ENCODE measurements around the gene CYP19A1. TPM values are rescaled to one million over a fixed set of nuclear protein-coding genes. Genes with fewer than 3 reads are reported as not detected.

CYP19A1 gene
- total RNA-seq, 1 donor from 2014 or later = not detected

DNA sequence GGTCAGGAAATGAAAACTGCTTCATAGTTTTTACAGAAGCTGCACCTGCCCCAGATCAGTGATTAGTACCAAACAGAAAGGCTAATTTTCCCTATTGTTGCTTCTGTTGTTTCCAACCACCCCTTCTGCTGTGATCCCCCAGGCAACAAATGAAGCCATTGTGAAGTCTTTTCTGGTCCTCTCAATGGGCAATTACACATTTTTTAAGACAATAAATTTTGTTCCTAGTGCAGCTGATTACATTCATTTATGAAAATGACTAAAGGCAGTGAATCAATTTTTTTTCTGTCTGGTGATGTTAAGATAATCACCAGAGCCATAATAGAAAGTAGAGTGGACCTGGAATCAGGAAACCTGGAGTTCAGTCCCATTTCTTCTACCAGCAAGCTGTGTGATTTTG is 35.7 kb upstream of the CYP19A1 start:
- Histone ChIP-seq H3K4me3 (ENCODE audit: low read depth, low read length) (no peak overlapping the region), H3K27me3 (ENCODE audit: control insufficient read depth, insufficient read depth, low read length) (no peaks in the 10 kb centered on the region), H3K36me3 (ENCODE audit: control insufficient read depth, insufficient read depth, low read length) (no peaks in the 10 kb centered on the region)
- no peak for DNase-seq (ENCODE audit: low read depth)
- TF ChIP-seq, protein P1, sequence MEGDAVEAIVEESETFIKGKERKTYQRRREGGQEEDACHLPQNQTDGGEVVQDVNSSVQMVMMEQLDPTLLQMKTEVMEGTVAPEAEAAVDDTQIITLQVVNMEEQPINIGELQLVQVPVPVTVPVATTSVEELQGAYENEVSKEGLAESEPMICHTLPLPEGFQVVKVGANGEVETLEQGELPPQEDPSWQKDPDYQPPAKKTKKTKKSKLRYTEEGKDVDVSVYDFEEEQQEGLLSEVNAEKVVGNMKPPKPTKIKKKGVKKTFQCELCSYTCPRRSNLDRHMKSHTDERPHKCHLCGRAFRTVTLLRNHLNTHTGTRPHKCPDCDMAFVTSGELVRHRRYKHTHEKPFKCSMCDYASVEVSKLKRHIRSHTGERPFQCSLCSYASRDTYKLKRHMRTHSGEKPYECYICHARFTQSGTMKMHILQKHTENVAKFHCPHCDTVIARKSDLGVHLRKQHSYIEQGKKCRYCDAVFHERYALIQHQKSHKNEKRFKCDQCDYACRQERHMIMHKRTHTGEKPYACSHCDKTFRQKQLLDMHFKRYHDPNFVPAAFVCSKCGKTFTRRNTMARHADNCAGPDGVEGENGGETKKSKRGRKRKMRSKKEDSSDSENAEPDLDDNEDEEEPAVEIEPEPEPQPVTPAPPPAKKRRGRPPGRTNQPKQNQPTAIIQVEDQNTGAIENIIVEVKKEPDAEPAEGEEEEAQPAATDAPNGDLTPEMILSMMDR (IDR thresholded peaks at IDR 0.05; ENCODE audit: insufficient read depth, low read length, poor library complexity, severe bottlenecking) = no peak

DNA sequence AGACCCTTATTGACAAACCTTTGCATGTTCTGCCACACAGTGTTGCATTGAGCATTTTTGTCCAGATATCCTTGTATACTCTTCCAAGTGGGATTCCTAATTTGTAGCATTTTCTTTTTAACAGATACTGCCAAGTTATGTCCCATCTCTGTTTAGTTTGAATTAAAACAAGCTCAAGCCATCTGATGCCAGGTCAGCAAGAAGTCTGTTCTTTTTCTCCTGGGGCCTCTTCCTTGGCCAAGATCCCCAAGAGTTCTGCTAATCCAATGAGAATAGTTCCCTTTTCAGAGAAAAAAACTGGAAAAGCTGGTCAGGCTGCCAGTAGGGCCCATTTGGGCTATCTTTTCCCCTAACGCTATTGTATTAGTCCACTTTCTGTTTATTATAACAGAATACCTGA is 32.9 kb upstream of the CYP19A1 start:
- no peaks in the 10 kb centered on the region for H3K27me3 ChIP-seq (ENCODE audit: control insufficient read depth, insufficient read depth, low read length)
- H3K36me3 ChIP-seq (ENCODE audit: control insufficient read depth, insufficient read depth, low read length) = no peaks in the 10 kb centered on the region
- H3K4me3 ChIP-seq (ENCODE audit: low read depth, low read length) = no peak overlapping the region
- TF ChIP-seq, protein P1 (IDR thresholded peaks at IDR 0.05; ENCODE audit: insufficient read depth, low read length, poor library complexity, severe bottlenecking) = no peak
- no peak for DNase-seq (ENCODE audit: low read depth)

DNA sequence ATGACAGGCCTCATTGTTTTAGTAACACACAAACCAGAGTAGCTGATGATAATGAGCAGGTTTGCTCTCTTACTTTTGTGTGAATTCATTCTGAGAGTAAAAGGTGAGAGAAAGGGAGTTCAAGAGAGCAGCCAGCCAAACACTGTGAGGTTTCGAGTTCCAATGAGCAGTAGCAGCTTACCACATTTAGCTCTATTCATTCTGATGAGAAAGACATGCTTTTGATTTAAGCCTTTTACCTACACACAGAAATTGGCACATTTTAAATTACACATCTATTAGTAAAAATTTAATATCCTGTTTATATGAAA is 31.0 kb upstream of the CYP19A1 start:
- Histone ChIP-seq H3K4me3 (ENCODE audit: low read depth, low read length) (no peak overlapping the region), H3K36me3 (ENCODE audit: control insufficient read depth, insufficient read depth, low read length) (no peaks in the 10 kb centered on the region), H3K27me3 (ENCODE audit: control insufficient read depth, insufficient read depth, low read length) (no peaks in the 10 kb centered on the region)
- TF ChIP-seq, protein P1 (IDR thresholded peaks at IDR 0.05; ENCODE audit: insufficient read depth, low read length, poor library complexity, severe bottlenecking) = no peak
- no peak for DNase-seq (ENCODE audit: low read depth)

GRCh38 chr15:51368751-51369450 is 30.5 kb upstream of the CYP19A1 start:
- no peak for DNase-seq (ENCODE audit: low read depth)

DNA sequence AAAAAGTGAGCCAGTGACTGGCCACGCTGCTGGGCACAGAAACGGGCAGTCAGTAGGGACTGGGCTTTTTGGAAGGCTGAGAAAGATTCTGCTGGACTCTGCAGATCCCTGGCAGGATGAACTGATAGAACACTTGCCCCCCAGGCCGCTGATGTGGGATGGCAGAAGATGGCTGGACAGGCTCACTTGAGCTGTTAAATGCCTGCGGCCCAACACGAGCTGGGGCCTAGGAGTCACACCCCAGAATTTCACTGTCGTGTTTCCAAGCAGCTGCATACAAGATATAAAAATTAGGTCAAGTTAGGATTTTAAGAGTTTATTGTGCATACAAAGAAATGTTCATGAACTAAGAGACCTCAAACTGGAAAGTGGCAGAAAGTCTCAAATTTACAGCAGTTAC is 29.9 kb upstream of the CYP19A1 start:
- Histone ChIP-seq H3K4me3 (ENCODE audit: low read depth, low read length) (no peak overlapping the region), H3K27me3 (ENCODE audit: control insufficient read depth, insufficient read depth, low read length) (no peaks in the 10 kb centered on the region), H3K36me3 (ENCODE audit: control insufficient read depth, insufficient read depth, low read length) (no peaks in the 10 kb centered on the region)
- DNase-seq (ENCODE audit: low read depth) = no peak
- TF ChIP-seq, protein P1 (IDR thresholded peaks at IDR 0.05; ENCODE audit: insufficient read depth, low read length, poor library complexity, severe bottlenecking) = no peak

More at GRCh38 chr15:51368751-51369450, 30.5 kb upstream of the CYP19A1 start:
- Histone ChIP-seq H3K27me3 (ENCODE audit: control insufficient read depth, insufficient read depth, low read length) (no peaks in the 10 kb centered on the region), H3K36me3 (ENCODE audit: control insufficient read depth, insufficient read depth, low read length) (no peaks in the 10 kb centered on the region), H3K4me3 (ENCODE audit: low read depth, low read length) (no peak overlapping the region)
- TF ChIP-seq, protein P1 (IDR thresholded peaks at IDR 0.05; ENCODE audit: insufficient read depth, low read length, poor library complexity, severe bottlenecking) = no peak
